Iris pigment epithelial cell (primary cell): ENCODE data around the gene ZNF544.
"Not testable (repeated sequence)": the region's sequence is repeated elsewhere in the genome, so short reads cannot be mapped to it uniquely, and the experiment has no call there.

ENCODE experiments used
- DNase-seq: peaks from one replicate; pipeline ENCODE4 v3.0.0-alpha.2; 2011; ENCODE audit warnings: low read depth

Gene ZNF544

DNA sequence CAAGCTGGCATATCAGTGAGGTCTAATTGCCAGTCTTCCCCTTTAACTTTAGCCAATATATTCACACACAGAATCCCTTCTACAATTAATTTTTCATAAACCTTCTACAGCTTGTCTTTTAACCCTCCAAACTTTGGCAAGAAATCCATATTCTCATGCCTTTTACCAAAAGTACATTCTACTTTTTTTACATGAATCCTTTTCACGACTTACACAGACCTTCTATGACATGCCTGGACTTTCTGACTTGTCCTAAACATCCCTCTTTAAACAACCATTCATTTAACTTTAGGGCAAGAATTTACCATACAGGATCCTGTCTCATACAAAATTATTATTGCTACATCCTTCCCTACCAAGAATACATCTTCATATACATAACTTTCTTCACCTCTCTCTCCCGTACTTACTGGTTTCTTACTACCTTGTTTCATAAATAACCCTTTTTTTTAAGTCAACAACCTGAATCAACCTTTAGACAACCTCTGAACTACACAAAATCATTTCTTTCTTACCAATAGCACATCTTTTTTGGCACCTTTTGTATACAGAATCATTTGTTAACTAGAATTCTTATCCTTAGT, 23.5 kb downstream of the ZNF544 start:
- DNase-seq: no peak

DNA sequence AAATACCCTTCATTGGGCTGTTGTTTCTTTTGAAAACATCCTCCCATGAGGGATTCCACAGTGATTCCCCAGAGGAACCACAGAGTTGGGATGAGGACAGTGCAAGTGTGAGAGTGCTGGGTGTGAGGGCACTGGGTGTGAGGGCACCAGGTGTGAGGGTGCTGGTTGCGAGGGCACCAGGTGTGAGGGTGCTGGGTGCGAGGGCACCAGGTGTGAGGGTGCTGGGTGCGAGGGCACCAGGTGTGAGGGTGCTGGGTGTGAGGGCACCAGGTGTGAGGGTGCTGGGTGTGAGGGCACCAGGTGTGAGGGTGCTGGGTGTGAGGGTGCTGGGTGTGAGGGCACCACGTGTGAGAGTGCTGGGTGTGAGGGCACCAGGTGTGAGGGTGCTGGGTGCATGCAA, 29.5 kb downstream of the ZNF544 start:
- not testable (repeated sequence) for DNase-seq

DNA sequence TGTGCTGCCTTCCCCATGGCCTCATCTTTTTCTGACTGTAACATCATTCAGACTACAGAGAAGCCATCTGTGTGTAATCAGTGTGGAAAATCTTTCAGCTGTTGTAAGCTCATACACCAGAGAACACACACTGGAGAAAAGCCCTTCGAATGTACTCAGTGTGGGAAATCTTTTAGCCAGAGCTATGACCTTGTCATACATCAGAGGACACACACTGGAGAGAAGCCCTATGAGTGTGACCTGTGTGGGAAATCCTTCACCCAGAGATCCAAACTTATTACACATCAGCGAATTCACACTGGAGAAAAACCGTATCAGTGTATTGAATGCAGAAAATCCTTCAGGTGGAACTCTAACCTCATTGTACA, 32.9 kb downstream of the ZNF544 start:
- DNase-seq: no peak

GRCh38 chr19:58261968-58262921, 33.5 kb downstream of the ZNF544 start:
- no peak for DNase-seq

DNA sequence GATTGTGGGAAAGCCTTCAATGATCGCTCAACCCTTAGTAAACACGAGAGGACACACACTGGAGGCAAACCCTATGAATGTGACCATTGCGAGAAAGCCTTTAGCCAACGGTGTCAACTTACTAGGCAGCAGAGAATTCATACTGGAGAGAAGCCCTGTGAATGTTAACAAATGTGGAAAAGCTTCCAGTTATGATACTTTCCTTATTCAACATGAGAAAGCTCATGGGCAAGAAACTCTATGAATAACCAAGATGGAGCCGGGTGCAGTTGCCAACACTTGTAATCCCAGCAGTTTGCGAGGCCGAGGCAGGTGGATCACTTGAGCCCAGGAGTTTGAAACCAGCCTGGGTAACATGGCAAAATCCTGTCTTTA, 34.2 kb downstream of the ZNF544 start:
- DNase-seq: no peak

DNA sequence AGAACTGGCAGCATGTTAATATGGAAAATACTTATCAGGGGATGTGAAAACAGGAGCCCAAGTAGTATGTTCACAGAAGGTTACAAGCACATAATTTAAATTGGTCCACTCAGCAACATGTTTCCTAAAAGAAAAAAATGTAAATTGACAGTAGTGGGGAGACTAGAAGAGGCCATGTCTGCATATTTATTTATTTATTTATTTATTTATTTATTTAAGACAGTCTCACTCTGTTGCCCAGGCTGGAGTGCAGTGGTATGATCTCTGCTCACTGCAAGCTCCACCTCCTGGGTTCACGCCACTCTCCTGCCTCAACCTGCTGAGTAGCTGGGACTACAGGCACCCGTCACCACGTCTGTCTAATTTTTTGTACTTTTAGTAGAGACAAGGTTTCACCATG, 36.4 kb downstream of the ZNF544 start:
- no peak for DNase-seq

GRCh38 chr19:58268344-58268743, 39.6 kb downstream of the ZNF544 start:
- no peak for DNase-seq

DNA sequence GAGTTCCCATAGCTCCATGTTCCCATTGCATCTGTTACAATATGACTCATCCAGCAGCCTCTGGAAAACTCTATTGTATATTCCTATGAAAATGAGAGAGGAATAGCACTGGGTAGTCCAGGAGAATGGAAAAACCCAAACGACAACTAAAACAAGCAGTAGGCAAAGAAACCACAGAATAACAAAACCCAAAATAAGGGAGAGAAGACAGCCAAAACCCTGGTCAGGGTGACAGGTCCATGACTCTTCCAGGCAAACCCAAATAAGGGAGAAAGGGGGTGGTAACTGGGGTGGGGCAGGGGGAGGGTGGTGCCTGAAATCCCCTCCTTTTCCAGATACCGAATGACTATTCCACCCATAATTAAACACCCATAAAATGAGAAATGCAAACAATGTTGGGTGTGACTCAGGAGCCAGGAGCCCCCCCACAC, 46.1 kb downstream of the ZNF544 start:
- peak; percentile 39 for DNase-seq

DNA sequence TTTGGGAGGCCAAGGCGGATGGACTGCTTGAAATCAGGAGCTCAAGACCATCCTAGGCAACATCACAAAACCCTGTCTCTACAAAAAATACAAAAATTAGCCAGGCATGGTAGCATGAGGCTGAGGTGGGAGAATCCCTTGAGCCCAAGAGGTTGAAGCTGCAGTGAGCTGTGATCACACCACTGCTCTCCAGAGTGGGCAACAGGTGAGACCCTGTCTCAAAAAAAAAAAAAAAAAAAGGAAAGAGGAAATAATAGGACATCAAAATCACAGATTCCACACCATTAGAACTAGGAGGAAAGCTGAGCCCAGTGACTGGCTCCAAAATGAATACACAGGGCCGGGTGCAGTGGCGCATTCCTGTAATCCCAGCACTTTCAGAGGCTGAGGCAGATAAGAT, 46.9 kb downstream of the ZNF544 start:
- no peak for DNase-seq

DNA sequence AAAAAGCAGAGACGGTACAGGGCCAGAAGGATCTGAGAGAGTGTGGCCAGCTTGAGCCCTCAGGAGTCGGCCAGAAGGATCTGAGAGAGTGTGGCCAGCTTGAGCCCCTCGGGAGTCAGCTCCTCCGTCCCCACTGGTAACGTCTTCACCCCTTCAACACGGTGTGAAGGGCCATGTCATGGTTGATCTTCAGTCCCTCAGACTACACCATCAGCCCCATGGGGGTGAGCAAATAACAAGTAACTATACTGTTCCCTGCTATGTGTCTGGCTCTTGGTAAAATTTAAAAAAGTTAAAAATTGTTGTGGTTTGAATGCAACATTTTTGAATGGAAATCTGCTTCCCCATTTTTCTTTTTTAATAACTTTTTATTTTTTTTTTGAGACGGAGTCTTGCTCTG, 48.5 kb downstream of the ZNF544 start:
- DNase-seq: no peak

DNA sequence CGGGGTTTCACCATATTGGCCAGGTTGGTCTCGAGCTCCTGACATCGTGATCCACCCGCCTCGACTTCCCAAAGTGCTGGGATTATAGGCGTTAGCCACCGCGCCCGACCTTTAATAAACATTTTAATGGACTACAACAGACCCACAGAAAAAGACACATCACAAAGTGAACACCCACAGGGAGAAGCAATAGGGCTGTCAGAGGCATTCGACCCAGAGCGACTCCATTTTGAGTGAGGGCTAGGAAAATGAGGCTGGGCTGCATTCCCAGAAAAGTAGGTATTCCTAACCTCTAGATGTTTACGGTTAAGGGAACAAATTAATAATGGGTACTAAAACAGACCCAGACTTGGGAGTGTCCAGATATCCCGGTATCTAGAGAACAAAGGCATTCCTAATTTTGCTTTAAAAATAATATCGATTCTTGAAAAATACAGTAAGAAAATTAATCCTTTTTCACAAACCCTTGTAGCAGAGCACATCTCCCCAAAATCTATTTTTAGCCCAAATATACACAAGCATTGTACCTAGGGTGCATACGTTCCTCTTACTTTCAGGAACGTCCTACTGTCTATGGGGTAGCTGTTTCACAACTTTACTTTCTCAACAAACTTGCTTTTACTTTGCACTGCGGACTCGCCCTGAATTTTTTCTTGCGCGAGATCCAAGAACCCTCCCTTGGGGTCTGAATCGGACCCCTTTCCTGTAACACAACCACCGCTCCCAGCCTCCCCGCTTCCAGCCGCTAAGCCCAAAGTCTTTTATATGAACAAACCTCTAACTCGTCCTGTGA, 49.2 kb downstream of the ZNF544 start:
- DNase-seq: no peak

DNA sequence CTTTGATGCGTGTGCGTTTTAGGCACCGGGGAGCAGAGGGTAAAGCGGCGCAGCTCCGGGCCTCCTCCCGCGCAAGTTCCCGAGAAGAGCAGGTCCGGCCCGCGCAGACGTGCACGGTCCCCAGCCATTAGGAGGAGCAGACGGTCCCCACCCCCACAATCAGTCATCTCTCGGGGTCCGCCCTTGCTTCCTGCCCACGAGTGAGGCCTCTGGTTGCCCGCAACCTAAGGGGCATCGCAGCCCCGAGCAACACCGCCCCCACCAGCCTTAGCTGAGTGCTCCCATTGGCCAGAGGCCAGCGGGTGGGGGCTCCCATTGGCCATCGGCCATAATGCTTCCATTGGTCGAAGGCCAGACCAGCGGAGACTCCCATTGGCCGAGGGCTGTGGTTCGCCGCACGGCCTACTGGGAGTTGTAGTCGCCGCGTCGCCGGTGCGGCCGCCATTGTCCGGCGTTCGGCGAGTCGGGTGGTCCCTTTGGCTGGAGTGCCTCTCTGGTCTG, 49.9 kb downstream of the ZNF544 start, which contains the start of gene ZNF8:
Gene ZNF8, plus strand, starts transcription at position 415 of the 501 bp plus-strand sequence. CDS start 127 bp downstream, outside the sequence.
- peak; percentile 99 for DNase-seq

DNA sequence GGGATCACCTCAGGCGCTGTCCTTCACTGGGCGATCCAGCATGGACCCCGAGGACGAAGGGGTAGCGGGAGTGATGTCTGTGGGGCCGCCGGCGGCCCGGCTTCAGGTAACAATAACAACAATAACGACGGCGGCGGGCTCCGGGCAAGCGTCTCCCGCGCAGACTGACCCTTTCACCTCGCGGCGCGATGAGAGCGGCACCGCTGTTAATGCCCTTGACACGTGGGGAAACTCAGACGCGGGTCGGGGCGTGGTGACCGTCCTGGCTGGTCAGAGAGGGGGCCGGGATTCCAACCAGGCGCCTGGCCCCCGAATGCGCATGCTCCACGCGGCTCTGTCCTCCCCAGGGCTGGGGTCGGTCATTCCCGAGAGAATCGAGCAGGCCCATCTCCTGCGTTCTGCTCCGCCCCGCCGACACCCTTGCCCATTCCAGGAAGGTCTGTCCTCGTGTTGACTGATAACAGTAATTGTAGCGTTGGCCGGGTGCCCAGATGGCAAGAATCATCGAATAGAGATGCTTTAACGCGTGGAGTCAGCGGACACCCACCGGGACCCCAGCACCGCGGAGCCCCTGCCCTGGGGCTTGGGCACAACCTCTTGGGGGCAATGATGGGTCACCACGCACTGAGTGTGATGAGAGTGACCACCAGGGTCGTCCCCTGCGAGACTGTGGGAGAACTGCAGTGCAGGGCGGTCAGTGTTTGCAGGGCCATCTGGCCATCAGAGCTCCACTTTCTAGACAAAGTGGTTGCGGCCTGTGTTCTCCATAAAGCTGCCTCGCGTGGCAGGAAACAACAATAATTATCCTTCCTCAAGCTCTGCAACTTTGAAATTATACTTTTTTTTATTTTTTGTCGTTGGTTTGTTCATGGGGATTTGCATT, 50.6 kb downstream of the ZNF544 start:
- DNase-seq: peak; percentile 75

DNA sequence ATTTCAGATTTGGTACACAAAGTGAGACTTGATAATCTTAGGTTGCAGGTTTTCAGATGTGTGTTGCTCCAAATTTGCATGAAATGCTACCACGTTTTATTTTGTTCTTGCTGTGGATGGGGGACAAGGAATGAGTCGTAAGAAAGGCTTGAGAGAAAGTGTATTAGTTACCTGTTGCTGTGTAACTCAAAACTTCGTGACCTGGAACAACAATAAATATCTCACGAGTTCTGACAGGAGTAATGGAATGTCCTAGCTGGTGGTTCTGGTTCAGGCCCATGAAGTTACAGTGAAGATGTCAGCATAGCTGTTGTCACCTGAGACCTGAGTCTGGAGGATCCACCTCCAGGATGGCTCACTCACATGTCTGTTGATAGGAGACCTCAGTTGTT, 51.2 kb downstream of the ZNF544 start:
- DNase-seq: no peak

GRCh38 chr19:58284199-58284598, 55.5 kb downstream of the ZNF544 start:
- no peak for DNase-seq

GRCh38 chr19:58291943-58292342, 63.2 kb downstream of the ZNF544 start:
- DNase-seq: no peak

- no peak for DNase-seq
Measured at GRCh38 chr19:58294743-58295374, 66.1 kb downstream of the ZNF544 start.

DNA sequence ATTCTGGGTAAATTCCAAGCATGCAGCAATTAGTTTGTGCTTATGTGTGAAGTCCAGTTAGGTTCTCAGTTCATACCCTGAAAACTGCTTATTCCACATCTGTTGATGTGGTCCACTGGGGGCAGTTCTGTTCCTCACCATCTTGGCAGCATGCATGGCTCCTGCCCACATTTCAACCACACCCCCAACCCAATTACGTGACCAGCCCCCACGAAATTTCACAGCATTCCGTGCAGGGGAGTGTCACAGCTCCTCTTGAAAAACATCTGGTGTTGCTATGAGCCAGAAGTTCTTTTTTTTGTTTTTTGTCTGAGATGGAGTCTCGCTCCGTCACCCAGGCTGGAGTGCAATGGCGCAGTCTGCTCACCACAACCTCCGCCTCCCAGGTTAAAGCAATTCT, 67.4 kb downstream of the ZNF544 start:
- no peak for DNase-seq

GRCh38 chr19:58300620-58301019, 71.9 kb downstream of the ZNF544 start:
- no peak for DNase-seq

DNA sequence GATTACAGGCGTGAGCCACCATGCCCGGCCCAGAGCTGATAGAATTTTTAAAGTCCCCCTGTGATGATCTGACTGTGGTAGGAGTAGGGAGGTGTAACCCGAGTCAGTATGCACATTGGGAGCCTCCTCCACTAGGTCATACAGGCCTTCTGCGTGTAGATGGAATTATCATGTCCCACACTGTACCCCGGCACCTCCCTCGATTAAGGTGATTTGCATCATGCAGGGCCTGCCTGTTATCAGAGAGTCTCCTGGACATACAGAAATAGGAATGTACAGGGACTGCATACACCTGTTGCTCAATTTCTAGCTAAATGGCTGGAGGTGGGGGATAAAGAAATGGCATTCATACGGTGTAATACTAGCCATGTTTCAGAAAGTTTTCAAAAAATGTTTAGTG, 75.5 kb downstream of the ZNF544 start:
- no peak for DNase-seq

DNA sequence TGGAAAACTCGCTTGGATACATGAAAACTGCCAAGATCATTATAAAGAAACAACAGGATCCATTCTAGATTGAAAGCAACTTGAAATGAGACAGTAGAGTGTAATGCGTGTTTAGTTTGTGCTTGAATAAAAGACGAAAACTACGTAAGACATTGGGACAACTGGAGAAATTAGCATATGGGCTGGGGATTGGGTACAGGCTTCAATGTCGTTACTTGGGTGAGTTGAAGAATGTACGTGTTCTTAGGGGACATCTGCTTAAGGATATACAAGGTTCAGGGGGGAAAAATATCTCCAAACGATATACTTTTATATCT, 76.0 kb downstream of the ZNF544 start:
- no peak for DNase-seq
